ENCODE data around the gene ATP12A. TPM values are rescaled to one million over a fixed set of nuclear protein-coding genes. Genes with fewer than 3 reads are reported as not detected.

Gene ATP12A
- polyA plus RNA-seq, 2 of the 4 experiments (the other 2 are of a cell fraction) = not detected

- no peak for TF ChIP-seq RNF2 (IDR thresholded peaks at IDR 0.05; ENCODE audit: borderline replicate concordance, low read depth)
- no peak for TF ChIP-seq GATA3 (IDR thresholded peaks at IDR 0.05; ENCODE audit: borderline replicate concordance)
- TF ChIP-seq HOXB13 (CRISPR knock-in tag; IDR thresholded peaks at IDR 0.05; ENCODE audit: low read depth) = no peak
- TF ChIP-seq TP53 (CRISPR knock-in tag; IDR thresholded peaks at IDR 0.05) = no peak
- no peak for TF ChIP-seq ZC3H11A (IDR thresholded peaks at IDR 0.05)
- TF ChIP-seq, protein P1, sequence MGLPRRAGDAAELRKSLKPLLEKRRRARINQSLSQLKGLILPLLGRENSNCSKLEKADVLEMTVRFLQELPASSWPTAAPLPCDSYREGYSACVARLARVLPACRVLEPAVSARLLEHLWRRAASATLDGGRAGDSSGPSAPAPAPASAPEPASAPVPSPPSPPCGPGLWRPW (IDR thresholded peaks at IDR 0.05) = no peak
- TF ChIP-seq, protein P2, sequence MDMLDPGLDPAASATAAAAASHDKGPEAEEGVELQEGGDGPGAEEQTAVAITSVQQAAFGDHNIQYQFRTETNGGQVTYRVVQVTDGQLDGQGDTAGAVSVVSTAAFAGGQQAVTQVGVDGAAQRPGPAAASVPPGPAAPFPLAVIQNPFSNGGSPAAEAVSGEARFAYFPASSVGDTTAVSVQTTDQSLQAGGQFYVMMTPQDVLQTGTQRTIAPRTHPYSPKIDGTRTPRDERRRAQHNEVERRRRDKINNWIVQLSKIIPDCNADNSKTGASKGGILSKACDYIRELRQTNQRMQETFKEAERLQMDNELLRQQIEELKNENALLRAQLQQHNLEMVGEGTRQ (IDR thresholded peaks at IDR 0.05) = no peak
- no peak for TF ChIP-seq CEBPB (IDR thresholded peaks at IDR 0.05)
- no peak for TF ChIP-seq RCOR1 (IDR thresholded peaks at IDR 0.05; ENCODE audit: low read depth, low read length)
- no peak for TF ChIP-seq FOSL2 (IDR thresholded peaks at IDR 0.05)
- TF ChIP-seq FOSL2 (CRISPR knock-in tag; IDR thresholded peaks at IDR 0.05) = no peak
Measured at GRCh38 chr13:24709186-24709913, 29.1 kb downstream of the ATP12A start (continued).

GRCh38 chr13:24713022-24713421 is 32.8 kb downstream of the ATP12A start:
- no peak for TF ChIP-seq NFE2L2 (conservative IDR thresholded peaks at IDR 0.05; ENCODE audit: low read length)
- TF ChIP-seq, protein P3, sequence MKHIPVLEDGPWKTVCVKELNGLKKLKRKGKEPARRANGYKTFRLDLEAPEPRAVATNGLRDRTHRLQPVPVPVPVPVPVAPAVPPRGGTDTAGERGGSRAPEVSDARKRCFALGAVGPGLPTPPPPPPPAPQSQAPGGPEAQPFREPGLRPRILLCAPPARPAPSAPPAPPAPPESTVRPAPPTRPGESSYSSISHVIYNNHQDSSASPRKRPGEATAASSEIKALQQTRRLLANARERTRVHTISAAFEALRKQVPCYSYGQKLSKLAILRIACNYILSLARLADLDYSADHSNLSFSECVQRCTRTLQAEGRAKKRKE (CRISPR knock-in tag; IDR thresholded peaks at IDR 0.05; ENCODE audit: low read depth) = no peak
- no peak for TF ChIP-seq RCOR1 (IDR thresholded peaks at IDR 0.05; ENCODE audit: low read depth, low read length)
- TF ChIP-seq FOSB (CRISPR knock-in tag; IDR thresholded peaks at IDR 0.05) = no peak
- TF ChIP-seq NR3C1 (IDR thresholded peaks at IDR 0.05) = no peak
- TF ChIP-seq BHLHE40 (IDR thresholded peaks at IDR 0.05; ENCODE audit: low read depth, low read length) = no peak
- no peak for TF ChIP-seq SREBF2 (IDR thresholded peaks at IDR 0.05)
- TF ChIP-seq, protein P2 (IDR thresholded peaks at IDR 0.05) = no peak
- TF ChIP-seq, protein P4, sequence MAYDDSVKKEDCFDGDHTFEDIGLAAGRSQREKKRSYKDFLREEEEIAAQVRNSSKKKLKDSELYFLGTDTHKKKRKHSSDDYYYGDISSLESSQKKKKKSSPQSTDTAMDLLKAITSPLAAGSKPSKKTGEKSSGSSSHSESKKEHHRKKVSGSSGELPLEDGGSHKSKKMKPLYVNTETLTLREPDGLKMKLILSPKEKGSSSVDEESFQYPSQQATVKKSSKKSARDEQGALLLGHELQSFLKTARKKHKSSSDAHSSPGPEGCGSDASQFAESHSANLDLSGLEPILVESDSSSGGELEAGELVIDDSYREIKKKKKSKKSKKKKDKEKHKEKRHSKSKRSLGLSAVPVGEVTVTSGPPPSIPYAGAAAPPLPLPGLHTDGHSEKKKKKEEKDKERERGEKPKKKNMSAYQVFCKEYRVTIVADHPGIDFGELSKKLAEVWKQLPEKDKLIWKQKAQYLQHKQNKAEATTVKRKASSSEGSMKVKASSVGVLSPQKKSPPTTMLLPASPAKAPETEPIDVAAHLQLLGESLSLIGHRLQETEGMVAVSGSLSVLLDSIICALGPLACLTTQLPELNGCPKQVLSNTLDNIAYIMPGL (CRISPR knock-in tag; IDR thresholded peaks at IDR 0.05; ENCODE audit: borderline replicate concordance) = no peak
- TF ChIP-seq GATA3 (IDR thresholded peaks at IDR 0.05; ENCODE audit: borderline replicate concordance) = no peak
- no peak for TF ChIP-seq ESRRA (IDR thresholded peaks at IDR 0.05; ENCODE audit: borderline replicate concordance, low read length)
- no peak for TF ChIP-seq JUNB (IDR thresholded peaks at IDR 0.05)
- no peak for TF ChIP-seq HOXB13 (CRISPR knock-in tag; IDR thresholded peaks at IDR 0.05; ENCODE audit: low read depth)
- no peak for TF ChIP-seq BCL3 (IDR thresholded peaks at IDR 0.05)
- FAIRE-seq = no peak
- no peak overlapping the region for H3K4me3 ChIP-seq
- ChIA-PET POLR2A (no interaction called here), CTCF (interaction anchor here (2.0 kb wide), 1 partner anchor 14 kb away, joined by 6 read pairs; no protein-coding TSS in a partner anchor)
- no peak for ATAC-seq
- H3K9me3 ChIP-seq = no peaks in the 10 kb centered on the region
- DNase-seq (ENCODE audit: low read depth in 1 of 2, low spot score in 1 of 2) = no peak
- H3K27ac ChIP-seq = no peak overlapping the region
- H3K4me1 ChIP-seq = no peaks in the 10 kb centered on the region
- no peak overlapping the region for H3K4me2 ChIP-seq
- WGBS (ENCODE audit: missing lambda C conversion rate) = 29% methylated on average over 2 of the region's 2 CpGs
